ENCODE data around the gene ZDHHC23.

ZDHHC23 gene

GRCh38 chr3:114005481-114005880 lies 57.7 kb downstream of the ZDHHC23 start:
- DNase-seq (ENCODE audit: low read depth), result no peak

GRCh38 chr3:114011059-114011797 lies 63.4 kb downstream of the ZDHHC23 start:
- DNase-seq (ENCODE audit: low read depth), result no peak

All from amniotic epithelial cell (primary cell).